M059J (cell line): ENCODE data around the gene MRPS2. TPM values are rescaled to one million over a fixed set of nuclear protein-coding genes. Genes with fewer than 3 reads are reported as not detected.
A peak's percentile ranks its signal among the peaks of the same experiment; 100 is the strongest.
"Not testable (repeated sequence)": the region's sequence is repeated elsewhere in the genome, so short reads cannot be mapped to it uniquely, and the experiment has no call there.

Experiments
- DNase-seq: peaks from one replicate; pipeline ENCODE4 v3.0.0-alpha.2; 2012; ENCODE audit warnings: low read depth
- total RNA-seq: library from RNA; depleted of rRNA; stranded (reverse); fragments of >200 nt; shearing (Covaris generic); gene quantifications from 2 replicates; pipeline ENCODE4 v1.2.3, GENCODE V29; 2014; rRNA removed

The MRPS2 gene
- total RNA-seq: 34.2 and 36.9 TPM in 2 replicates

DNA sequence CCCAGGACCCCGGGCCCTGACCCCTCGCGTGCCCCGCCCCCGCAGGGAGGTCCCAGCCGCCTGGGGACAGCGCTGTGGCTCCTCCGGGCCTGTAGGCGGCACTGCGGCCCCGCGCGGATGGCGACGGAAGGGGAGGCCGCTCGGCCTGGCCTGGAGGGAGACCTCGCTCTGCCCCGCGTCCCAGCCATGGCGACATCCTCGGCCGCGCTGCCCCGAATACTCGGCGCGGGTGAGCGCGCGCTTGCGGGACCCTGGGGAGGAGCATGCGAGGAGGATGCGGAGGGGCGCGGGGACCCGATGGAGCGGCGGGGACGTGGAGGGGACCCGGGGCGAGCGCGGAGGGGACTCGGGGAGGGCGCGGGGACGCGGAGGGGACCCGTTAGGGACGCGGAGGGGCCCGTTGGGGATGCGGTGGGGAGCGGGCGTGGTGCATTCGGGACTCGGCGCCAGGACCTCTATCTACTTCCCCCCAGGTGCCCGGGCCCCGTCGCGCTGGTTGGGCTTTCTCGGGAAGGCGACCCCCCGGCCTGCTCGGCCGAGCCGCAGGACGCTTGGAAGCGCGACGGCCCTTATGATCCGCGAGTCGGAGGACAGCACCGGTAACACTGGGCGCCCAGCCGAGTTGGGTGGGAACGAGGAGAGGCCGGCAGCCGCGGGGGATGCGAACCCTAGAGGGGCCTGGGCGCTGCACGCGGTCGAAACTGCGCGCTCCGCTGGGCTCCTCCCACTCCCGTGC lies at the start of gene MRPS2:
Gene MRPS2 (plus strand): TSS at position 158 of the 736 bp plus-strand sequence. CDS start 29 bp downstream, at position 187.
- peak; percentile 83 for DNase-seq

DNA sequence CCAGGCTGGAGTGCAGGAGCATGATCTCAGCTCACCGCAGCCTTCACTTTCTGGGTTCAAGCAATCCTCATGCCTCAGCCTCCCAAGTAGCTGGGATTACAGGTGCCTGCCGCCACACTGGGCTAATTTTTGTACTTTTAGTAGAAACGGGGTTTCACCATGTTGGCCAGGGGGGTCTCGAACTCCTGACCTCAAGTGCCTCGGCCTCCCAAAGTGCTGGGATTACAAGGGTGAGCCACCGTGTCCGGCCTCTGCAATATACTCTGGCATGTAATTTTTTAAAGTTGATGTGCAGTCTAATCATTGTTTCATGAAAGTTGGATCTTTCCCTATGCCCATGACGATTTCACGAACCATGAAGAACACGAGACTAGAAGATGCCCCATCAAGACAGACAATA lies 49.5 kb upstream of the MRPS2 start:
- DNase-seq: no peak

DNA sequence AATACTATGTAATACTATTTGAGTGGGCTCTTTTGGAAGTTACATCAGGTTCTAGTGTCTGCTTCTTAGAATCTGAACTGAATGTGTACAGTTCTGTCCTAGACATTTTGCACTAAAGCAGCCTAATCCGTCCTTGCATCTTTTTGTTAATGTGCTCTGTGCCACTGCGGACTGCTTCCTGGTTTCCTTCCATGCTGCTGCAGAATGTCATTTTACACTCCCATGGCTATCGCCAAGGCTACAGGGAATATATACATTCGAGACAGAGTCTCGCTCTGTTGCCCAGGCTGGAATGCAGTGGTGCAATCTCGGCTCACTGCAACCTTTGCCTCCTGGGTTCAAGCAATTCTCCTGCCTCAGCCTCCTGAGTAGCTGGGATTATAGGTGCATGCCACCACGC lies 48.6 kb upstream of the MRPS2 start:
- not testable (repeated sequence) for DNase-seq

- no peak for DNase-seq
Observed at GRCh38 chr9:135454737-135455136, 45.7 kb upstream of the MRPS2 start.

DNA sequence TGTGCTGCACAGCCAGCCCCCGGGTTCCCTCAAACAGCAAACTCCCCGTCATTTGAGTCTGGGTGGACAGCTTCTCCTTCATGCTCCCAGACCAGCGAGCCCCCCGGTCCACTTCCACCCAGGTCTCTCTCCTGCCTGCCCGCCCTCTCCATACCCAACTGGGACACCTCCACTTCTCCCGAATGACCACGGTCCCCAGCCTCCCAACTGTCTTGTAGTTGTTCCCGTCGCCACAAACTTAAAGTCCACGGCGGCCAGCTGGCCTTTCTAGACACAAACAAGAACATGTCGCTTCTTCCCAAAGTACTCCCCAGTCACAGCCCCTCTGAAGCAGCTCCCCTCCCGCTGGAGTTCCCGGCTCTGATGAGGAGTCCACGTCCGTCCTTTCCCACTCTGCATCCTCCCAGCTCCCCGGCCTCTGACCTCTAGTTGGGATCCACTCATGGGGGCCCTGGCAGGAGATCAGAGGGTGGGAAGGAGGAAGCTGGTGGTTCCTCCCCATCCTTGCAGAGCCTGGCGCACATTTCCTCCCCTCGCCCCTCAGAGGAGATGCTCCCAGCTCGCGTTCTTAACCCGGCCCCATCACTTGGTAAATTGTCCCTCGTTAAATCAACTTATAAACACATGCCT lies 45.0 kb upstream of the MRPS2 start:
- DNase-seq: no peak

DNA sequence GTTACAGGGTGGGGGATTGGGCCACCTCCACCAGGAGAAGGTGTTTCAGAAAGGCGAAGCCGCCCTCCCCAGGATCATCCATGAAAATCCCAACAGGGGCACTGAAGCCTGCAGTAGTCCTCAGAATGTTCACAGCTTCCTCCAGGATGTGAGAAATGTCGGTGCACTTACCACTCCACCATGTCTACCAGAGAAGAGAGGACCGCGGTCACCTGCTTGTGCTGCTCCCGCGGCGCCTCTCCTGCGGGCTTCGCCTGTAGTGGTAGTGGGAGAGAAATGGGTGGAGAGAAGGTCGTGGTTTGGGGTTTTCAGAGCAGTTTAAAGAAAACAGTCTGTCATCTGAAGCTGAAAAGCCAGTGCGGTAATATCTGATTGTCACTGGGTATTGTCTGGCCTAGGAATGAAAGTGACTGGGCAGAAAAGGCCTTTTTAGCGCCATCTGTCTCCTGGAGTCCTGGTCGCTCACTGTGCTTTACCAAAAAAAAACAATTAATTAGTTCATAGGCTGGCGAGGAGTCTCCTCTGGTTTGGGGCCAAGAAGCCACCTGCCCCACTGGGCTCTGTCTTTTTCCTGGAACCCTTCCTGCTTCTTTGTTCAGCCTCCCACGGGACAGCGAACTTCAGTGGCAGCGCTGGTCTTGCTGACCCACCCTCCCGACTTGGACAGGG lies 43.9 kb upstream of the MRPS2 start:
- DNase-seq: no peak

GRCh38 chr9:135458478-135458877 lies 42.0 kb upstream of the MRPS2 start:
- DNase-seq: not testable (repeated sequence)

DNA sequence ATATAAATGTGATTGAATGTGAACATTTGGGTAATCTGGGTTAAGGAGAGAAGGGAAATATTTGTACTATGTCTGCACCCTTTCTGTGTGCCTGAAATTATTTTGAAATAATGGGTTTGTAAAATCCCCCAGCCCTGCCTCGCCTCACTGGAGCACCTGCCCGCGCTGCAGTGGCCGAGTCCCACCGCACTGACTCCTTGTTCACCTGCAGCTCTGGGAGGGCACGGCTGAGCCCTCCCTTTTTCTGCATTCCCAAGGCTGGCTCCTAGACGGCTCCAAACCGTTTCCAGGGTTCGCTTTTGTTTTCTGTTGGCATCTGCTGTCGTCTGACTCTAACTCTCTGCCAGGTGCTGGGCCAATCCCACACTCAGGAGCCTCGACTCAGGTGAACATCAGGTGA lies 38.5 kb upstream of the MRPS2 start:
- no peak for DNase-seq

GRCh38 chr9:135463140-135463539 lies 37.3 kb upstream of the MRPS2 start:
- peak; percentile 74 for DNase-seq

DNA sequence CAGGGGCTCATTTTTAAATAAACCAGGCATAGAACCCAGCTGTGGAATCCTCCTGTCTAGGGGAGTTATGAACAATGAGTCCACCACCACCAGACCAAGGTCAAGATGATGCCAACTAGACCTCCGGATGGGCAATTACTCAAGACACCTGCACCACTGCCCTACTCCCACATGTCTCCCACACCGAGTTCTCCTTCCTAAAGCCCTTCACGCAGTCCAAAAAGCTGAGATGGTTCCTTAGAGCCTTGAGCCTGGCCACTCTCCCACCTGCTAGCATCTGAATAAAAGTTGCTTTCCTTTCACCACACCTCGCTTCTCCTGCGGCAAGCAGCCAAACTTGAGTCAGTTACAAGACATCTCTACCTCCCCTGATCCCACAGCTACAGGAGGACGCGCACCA lies 36.3 kb upstream of the MRPS2 start:
- no peak for DNase-seq

- no peak for DNase-seq
Observed at GRCh38 chr9:135468854-135469521, 31.5 kb upstream of the MRPS2 start.

- DNase-seq: no peak
Observed at GRCh38 chr9:135471791-135472640, 28.5 kb upstream of the MRPS2 start.

DNA sequence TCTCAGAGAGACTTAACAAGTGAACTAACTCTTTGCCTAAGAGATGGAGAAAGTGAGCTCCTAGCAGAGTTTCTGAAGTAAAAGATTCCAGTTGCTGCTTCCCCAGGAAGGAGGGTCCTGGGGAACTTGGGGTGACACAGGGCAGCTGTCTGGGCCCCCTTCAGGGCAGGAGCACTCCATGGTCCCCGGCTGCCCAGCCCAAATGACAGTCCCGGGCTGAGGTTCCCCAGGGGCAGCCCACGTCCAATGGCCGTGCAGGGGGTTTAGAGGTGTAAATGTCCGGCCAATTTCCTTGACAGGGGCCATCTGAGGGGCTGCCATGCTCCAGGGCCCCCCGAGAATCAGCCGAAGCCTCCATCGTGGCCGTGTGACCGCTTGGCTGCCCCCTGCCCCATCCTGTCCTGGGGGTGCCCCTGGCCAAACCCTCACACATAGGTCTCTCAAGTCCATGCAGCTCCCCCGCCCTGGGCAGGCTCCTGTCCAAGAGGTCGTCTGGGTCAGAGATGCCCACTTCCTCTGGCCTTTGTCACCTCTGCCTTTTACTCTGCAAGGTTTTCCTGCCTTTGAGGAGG lies 26.4 kb upstream of the MRPS2 start:
- DNase-seq: no peak

- no peak for DNase-seq
Observed at GRCh38 chr9:135474915-135475314, 25.6 kb upstream of the MRPS2 start.

DNA sequence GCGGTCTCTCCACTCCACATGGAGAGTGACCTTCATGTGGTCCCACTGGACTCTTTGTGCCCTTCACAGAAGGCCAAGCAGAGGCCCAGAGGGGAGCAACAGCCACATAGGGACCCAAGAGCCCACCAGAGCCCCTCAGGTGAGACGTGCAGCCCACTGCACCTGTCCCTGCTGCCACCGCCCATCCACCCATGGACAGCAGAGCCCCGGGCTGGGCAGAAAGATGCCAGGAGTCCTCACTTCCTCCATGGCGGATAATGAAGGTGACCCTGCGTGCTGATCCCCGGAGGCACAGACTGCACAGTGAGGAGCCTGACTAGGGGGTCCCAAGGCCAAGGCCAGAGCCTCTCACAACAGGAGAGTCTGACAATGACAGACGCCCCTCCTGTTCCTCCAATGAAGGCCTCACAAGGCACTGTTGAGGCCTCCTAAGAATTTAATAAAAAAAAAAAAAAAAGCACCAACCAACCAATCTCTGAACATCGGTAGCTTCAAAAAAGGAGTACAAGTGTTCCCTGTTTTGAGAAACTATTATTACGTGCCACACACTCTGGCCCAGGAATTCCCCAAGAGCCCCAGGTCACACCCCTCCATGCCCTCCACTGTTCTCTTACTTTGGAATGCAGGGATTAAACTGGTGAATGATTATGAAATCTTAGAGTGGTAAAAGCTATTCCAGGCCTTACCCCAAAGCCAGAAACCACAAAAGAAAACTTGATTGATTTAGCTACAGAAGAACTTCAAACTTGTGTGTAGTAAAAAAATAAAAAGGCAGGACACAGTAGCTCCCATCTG lies 23.7 kb upstream of the MRPS2 start:
- no peak for DNase-seq

- DNase-seq: no peak
Observed at GRCh38 chr9:135478191-135478590, 22.3 kb upstream of the MRPS2 start.

DNA sequence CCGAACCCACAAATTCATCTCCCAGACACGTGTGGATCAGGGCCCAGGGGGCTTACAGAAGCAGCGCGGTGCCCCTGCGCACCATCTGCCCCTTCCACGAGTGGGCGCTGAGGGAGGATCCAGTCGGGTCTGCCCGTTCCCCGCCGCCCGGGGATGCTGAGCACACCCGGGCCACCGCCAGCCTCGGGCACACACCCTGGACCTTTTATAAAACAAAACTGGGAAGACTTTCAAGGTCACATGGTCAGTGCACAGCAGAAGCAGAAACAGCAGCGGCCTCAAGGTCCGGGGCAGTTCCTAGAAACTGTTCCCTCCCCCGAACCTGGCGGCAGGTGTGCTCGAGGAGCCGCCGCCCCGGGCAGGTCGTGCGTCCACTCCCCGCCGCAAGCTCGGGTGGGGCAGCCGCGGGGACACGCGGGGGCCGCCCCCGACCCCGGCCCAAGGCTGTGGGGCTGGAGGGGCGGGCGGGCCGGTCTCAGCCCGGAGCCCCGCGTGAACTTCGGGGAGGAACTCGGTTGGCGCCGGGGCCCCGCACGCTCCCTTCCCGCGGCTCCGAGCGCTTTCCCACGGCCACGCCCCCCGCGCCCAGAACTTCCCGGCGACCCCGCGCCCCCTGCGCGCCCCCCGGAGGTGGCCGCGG lies 21.5 kb upstream of the MRPS2 start:
- DNase-seq: peak; percentile 58

DNA sequence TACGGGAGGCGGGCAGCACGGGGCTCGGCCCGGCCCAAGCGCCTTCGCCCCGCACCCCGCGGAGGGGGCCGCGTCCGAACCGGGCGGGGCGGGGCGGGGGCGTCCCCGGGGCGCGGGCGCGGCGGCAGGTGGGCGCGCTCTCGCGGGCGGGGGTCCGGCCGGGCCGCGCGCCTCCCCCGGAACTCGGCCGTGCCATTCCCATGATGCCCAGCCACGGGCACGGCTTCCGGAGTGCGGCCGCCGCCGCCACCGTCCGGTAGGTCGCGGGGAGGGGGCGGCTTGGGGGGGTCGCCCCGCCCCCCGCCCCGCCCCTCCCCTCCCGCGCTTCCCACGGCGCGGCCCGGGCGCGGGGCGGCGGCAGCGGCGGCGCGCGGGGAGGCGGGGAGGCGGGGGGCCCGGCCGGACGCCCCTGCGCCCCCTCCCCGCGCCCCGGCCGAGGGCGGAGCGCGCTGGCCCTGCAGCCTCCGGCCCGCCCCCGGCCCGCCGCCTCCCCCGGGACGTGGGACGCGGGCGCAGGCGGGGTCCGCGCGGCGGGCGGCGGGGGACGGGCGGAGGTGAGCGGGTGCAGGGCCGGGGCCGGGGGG lies 20.9 kb upstream of the MRPS2 start, which contains the start of gene PPP1R26:
Gene PPP1R26 (plus strand): TSS at position 314 of the 584 bp plus-strand sequence. CDS start 4,729 bp downstream, outside the sequence.
- peak; percentile 28 for DNase-seq
